HEK293 (cell line): ENCODE measurements around the gene SCNN1A.
A peak's percentile ranks its signal among the peaks of the same experiment; 100 is the strongest.

Experiments
- CTCF ChIA-PET: fragments of 350-600 bp; formaldehyde crosslinking; extraction: SDS; loops from one replicate; lab custom pipeline; 2021; ENCODE audit warnings: antibody characterized with exemption; lab: Yijun Ruan, JAX
- POLR2A ChIA-PET: fragments of 300-600 bp; formaldehyde crosslinking; extraction: SDS; loops from one replicate; lab custom pipeline; 2020; ENCODE audit warnings: antibody characterized with exemption, inconsistent platforms; lab: Yijun Ruan, JAX
- H3K27ac ChIP-seq: fragments of 200-500 bp; sonication (Bioruptor generic); 2 replicates; pipeline ENCODE4 v1.5.1; 2014; ENCODE audit warnings: low read depth, low read length, control low read depth, inconsistent platforms; ENCODE audit errors: extremely low read depth
- H3K36me3 ChIP-seq, 2 experiments: fragments of 200-500 bp in 1 of 2; sonication (Bioruptor generic) in 1 of 2; 1 replicate in 1 of 2; 2 replicates in 1 of 2; pipeline ENCODE4 v1.5.1; 2014 to 2017; ENCODE audit warnings: inconsistent platforms in 2 of 2, low read length in 2 of 2; ENCODE audit not compliant: control insufficient read depth in 2 of 2, insufficient read depth in 1 of 2
- H3K4me1 ChIP-seq: fragments of 200-500 bp; sonication (Bioruptor generic); 2 replicates; pipeline ENCODE4 v1.5.1; 2014; ENCODE audit warnings: mild to moderate bottlenecking, low read length, inconsistent platforms; ENCODE audit not compliant: control insufficient read depth, insufficient read depth
- H3K4me3 ChIP-seq: 2 replicates; pipeline ENCODE4 v1.5.1; 2011; ENCODE audit warnings: low read depth, mild to moderate bottlenecking, control low read depth, low read length, moderate library complexity
- H3K9me3 ChIP-seq: fragments of 200-500 bp; sonication (Bioruptor generic); 2 replicates; pipeline ENCODE4 v1.5.1; 2014; ENCODE audit warnings: low read depth, low read length, inconsistent platforms; ENCODE audit not compliant: control insufficient read depth, insufficient read depth
- GLIS1 ChIP-seq: fragments of 450-650 bp; formaldehyde crosslinking; IDR thresholded peaks from 2 replicates; pipeline ENCODE4 v1.5.1; 2016; ENCODE audit warnings: missing biosample characterization, missing genetic modification characterization
- YY1 ChIP-seq: fragments of 450-650 bp; formaldehyde crosslinking; IDR thresholded peaks from 2 replicates; pipeline ENCODE4 v1.5.1; 2018; ENCODE audit warnings: missing biosample characterization, missing genetic modification characterization
- ZBTB7A ChIP-seq: fragments of 450-650 bp; formaldehyde crosslinking; IDR thresholded peaks from 2 replicates; pipeline ENCODE4 v1.5.1; 2016; ENCODE audit warnings: low read depth, missing biosample characterization, missing genetic modification characterization
- ZFP37 ChIP-seq: fragments of 450-650 bp; formaldehyde crosslinking; IDR thresholded peaks from 2 replicates; pipeline ENCODE4 v1.5.1; 2016; ENCODE audit warnings: missing biosample characterization, missing genetic modification characterization
- ZIC2 ChIP-seq: fragments of 450-650 bp; formaldehyde crosslinking; IDR thresholded peaks from 2 replicates; pipeline ENCODE4 v1.5.1; 2016; ENCODE audit warnings: missing biosample characterization, missing genetic modification characterization
- ZNF16 ChIP-seq: fragments of 450-650 bp; formaldehyde crosslinking; IDR thresholded peaks from 2 replicates; pipeline ENCODE4 v1.5.1; 2016; ENCODE audit warnings: low read depth, missing biosample characterization, missing genetic modification characterization
- ZNF239 ChIP-seq: fragments of 450-650 bp; formaldehyde crosslinking; IDR thresholded peaks from 2 replicates; pipeline ENCODE4 v1.5.1; 2016; ENCODE audit warnings: missing biosample characterization, missing genetic modification characterization
- ZNF510 ChIP-seq: fragments of 450-650 bp; formaldehyde crosslinking; IDR thresholded peaks from 2 replicates; pipeline ENCODE4 v1.5.1; 2018; ENCODE audit warnings: mild to moderate bottlenecking, missing genetic modification characterization, missing biosample characterization; ENCODE audit not compliant: insufficient replicate concordance
- ZNF548 ChIP-seq: fragments of 450-650 bp; formaldehyde crosslinking; IDR thresholded peaks from 2 replicates; pipeline ENCODE4 v1.5.1; 2016; ENCODE audit warnings: missing biosample characterization, missing genetic modification characterization
- ZNF777 ChIP-seq: fragments of 450-650 bp; formaldehyde crosslinking; IDR thresholded peaks from 2 replicates; pipeline ENCODE4 v1.5.1; 2017; ENCODE audit warnings: missing biosample characterization, missing genetic modification characterization, borderline replicate concordance
- ZNF791 ChIP-seq: fragments of 450-650 bp; formaldehyde crosslinking; IDR thresholded peaks from 2 replicates; pipeline ENCODE4 v1.5.1; 2016; ENCODE audit warnings: missing biosample characterization, missing genetic modification characterization
- TF ChIP-seq, protein P1 (sequence below): fragments of 450-650 bp; formaldehyde crosslinking; IDR thresholded peaks from 2 replicates; pipeline ENCODE4 v1.5.1; 2016; ENCODE audit warnings: missing biosample characterization, missing genetic modification characterization
- TF ChIP-seq, protein P2 (sequence below): fragments of 450-650 bp; formaldehyde crosslinking; IDR thresholded peaks from 2 replicates; pipeline ENCODE4 v1.5.1; 2016; ENCODE audit warnings: missing biosample characterization, missing genetic modification characterization
- TF ChIP-seq, protein P3 (sequence below): fragments of 450-650 bp; formaldehyde crosslinking; IDR thresholded peaks from 2 replicates; pipeline ENCODE4 v1.5.1; 2016; ENCODE audit warnings: missing biosample characterization, missing genetic modification characterization
- TF ChIP-seq, protein P4 (sequence below): fragments of 450-650 bp; formaldehyde crosslinking; IDR thresholded peaks from 2 replicates; pipeline ENCODE4 v1.5.1; 2017; ENCODE audit warnings: missing biosample characterization, mild to moderate bottlenecking, missing genetic modification characterization, moderate library complexity

SCNN1A gene

DNA sequence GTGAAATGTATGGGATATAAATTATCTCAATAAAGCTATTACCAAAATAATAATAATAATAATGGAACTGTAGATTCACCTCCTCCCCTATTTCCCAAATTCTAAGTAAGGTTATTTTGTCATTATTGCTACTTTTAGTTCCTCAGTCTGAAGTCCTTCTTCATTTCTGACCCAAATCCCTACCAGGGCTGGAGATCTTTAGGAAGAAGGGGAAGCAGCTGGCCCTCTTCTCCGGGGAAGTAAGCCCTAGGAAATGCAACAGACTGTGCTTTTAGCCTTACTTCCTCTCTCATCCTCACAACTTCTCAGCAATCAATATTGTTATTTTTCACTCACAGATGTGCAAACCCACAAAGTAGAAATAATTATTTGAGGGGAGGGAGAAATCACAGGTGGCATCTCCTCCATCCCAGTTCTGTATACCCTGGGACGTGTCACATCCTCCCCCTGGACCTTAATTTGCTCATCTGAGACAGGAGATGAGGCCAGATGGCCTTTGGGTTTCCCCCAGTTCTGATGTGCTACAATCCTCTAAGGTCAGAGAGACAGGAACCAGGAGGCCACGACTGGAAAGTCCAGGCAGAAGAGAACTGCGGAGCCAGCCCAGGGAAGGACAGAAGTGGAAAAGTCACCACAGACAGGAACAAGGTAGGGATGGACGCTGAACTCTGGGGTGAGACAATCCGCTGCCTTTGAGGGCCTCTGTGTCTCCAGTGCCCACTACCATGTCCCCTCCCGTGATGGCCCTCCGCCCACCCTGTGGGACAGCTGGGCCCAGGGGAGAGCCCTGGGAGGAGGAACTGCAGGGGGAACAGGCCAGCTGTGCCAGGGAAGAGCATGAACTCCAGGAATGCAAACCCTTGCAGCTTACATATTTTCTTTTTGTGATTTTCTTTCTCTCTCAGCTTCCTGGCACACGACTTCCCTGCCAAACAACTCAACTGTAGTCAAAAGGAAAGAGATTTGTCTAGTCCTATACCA lies 22.9 kb downstream of the SCNN1A start:
- H3K4me3 ChIP-seq, result no peak overlapping the region
- TF ChIP-seq ZIC2 (tag by site-specific recombination) (peak; percentile 86), ZBTB7A (no peak)
- TF ChIP-seq, all 188 proteins: peak for 1
- Histone ChIP-seq H3K27ac (no peak overlapping the region), H3K9me3 (no peaks in the 10 kb centered on the region), H3K4me1 (no peaks in the 10 kb centered on the region), H3K36me3 (no peaks in the 10 kb centered on the region)
- ChIA-PET POLR2A (interaction anchor here (0.9 kb wide), 1 partner anchor 13 kb away, joined by 3 read pairs; no protein-coding TSS in a partner anchor), CTCF (interaction anchor here (0.6 to 0.7 kb wide), 4 partner anchors 9 to 345 kb away, joined by 3 to 11 read pairs (median 3); no protein-coding TSS in a partner anchor)

DNA sequence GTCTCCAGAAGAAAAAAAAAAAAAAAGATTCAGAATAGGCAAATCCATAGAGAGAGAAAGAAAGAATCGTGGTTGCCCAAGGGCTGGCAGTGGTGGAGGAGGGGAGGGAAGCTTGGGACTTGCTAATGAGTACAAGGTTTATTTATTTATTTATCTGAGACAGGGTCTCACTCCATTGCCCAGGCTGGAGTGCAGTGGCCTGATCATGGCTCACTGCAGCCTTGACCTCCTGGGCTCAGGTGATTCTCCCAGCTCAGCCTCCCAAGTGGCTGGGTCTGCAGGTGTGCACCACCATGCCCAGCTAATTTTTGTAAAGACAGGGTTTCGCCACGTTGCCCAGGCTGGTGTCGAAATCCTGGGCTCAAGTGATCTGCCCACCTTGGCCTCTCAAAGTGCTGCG lies 23.7 kb downstream of the SCNN1A start:
- Histone ChIP-seq H3K4me3 (no peak overlapping the region), H3K9me3 (no peaks in the 10 kb centered on the region), H3K4me1 (no peaks in the 10 kb centered on the region), H3K27ac (no peak overlapping the region), H3K36me3 (no peaks in the 10 kb centered on the region)
- TF ChIP-seq ZBTB7A (no peak), ZNF548 (tag by site-specific recombination) (no peak), ZNF791 (tag by site-specific recombination) (no peak), ZNF239 (tag by site-specific recombination) (no peak), ZFP37 (tag by site-specific recombination) (no peak)
- TF ChIP-seq, protein P1, sequence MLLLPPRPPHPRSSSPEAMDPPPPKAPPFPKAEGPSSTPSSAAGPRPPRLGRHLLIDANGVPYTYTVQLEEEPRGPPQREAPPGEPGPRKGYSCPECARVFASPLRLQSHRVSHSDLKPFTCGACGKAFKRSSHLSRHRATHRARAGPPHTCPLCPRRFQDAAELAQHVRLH (tag by site-specific recombination), result no peak
- TF ChIP-seq, protein P2, sequence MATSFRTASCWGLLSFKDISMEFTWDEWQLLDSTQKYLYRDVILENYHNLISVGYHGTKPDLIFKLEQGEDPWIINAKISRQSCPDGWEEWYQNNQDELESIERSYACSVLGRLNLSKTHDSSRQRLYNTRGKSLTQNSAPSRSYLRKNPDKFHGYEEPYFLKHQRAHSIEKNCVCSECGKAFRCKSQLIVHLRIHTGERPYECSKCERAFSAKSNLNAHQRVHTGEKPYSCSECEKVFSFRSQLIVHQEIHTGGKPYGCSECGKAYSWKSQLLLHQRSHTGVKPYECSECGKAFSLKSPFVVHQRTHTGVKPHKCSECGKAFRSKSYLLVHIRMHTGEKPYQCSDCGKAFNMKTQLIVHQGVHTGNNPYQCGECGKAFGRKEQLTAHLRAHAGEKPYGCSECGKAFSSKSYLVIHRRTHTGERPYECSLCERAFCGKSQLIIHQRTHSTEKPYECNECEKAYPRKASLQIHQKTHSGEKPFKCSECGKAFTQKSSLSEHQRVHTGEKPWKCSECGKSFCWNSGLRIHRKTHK (tag by site-specific recombination), result no peak
- TF ChIP-seq, all 188 proteins: peak for 0
- ChIA-PET POLR2A (no interaction called here), CTCF (interaction anchor here (0.7 kb wide), 1 partner anchor 10 kb away, joined by 3 read pairs; no protein-coding TSS in a partner anchor)

DNA sequence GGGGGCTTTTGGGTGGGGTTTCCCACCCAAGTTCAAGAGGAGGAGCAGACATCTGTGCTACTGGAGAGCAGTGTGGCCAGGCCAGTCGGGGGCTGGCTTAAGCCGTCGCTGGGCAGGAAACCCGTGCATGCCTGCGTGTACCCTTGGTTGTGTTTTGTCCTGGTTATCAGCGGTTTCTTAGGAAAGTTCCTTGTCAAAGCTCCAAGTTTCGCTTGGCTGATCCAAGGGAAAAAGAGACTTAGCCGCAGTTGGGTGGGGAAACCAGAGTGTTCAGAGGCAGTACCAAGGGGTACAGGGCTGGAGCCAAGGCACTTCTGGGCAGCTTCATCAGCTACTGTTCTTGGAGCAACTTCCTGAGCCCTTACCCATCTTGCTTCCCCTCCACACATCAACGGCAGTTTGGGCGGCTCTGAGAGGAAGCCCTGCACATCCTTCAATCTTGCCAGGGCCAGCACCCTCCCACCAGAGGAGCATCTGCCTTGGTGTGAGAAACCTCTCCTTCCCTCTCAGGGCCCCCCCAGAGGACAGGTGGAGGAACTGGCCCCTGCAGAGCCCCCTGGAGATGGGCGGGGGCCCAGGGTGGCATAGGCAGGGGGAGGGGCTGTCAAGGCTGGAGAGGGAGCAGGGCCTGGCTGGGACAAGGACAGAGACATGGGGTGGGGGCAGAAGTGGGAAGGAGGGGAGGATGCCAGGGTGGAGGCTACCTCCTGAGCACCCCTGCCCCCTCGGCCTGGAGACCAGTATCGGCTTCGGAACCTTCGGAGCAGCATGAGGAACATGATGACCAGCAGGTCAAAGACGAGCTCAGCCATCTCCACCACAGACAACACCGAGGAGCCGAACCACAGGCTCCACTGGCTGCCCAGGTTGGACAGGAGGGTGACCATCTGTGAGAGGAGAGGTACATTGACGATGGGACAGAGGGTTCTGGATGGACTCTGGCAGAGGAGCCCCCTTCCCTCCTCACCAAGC lies 27.7 kb downstream of the SCNN1A start:
- H3K4me3 ChIP-seq, result no peak overlapping the region
- POLR2A ChIA-PET, result interaction anchor here (1.7 kb wide), 1 partner anchor 123 kb away, joined by 3 read pairs; the partner anchor contains the start of gene VAMP1
- TF ChIP-seq YY1 (tag by site-specific recombination) (no peak), GLIS1 (tag by site-specific recombination) (peak; percentile 46), ZNF510 (no peak), ZFP37 (tag by site-specific recombination) (no peak), ZNF239 (tag by site-specific recombination) (no peak), ZNF777 (tag by site-specific recombination) (no peak), ZNF16 (no peak)
- TF ChIP-seq, protein P3, sequence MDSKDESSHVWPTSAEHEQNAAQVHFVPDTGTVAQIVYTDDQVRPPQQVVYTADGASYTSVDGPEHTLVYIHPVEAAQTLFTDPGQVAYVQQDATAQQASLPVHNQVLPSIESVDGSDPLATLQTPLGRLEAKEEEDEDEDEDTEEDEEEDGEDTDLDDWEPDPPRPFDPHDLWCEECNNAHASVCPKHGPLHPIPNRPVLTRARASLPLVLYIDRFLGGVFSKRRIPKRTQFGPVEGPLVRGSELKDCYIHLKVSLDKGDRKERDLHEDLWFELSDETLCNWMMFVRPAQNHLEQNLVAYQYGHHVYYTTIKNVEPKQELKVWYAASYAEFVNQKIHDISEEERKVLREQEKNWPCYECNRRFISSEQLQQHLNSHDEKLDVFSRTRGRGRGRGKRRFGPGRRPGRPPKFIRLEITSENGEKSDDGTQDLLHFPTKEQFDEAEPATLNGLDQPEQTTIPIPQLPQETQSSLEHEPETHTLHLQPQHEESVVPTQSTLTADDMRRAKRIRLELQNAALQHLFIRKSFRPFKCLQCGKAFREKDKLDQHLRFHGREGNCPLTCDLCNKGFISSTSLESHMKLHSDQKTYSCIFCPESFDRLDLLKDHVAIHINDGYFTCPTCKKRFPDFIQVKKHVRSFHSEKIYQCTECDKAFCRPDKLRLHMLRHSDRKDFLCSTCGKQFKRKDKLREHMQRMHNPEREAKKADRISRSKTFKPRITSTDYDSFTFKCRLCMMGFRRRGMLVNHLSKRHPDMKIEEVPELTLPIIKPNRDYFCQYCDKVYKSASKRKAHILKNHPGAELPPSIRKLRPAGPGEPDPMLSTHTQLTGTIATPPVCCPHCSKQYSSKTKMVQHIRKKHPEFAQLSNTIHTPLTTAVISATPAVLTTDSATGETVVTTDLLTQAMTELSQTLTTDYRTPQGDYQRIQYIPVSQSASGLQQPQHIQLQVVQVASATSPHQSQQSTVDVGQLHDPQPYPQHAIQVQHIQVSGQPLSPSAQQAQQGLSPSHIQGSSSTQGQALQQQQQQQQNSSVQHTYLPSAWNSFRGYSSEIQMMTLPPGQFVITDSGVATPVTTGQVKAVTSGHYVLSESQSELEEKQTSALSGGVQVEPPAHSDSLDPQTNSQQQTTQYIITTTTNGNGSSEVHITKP, result no peak
- TF ChIP-seq, protein P4, sequence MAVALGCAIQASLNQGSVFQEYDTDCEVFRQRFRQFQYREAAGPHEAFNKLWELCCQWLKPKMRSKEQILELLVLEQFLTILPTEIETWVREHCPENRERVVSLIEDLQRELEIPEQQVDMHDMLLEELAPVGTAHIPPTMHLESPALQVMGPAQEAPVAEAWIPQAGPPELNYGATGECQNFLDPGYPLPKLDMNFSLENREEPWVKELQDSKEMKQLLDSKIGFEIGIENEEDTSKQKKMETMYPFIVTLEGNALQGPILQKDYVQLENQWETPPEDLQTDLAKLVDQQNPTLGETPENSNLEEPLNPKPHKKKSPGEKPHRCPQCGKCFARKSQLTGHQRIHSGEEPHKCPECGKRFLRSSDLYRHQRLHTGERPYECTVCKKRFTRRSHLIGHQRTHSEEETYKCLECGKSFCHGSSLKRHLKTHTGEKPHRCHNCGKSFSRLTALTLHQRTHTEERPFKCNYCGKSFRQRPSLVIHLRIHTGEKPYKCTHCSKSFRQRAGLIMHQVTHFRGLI (tag by site-specific recombination), result no peak
- no peak overlapping the region for H3K27ac ChIP-seq
- no peaks in the 10 kb centered on the region for H3K36me3 ChIP-seq
- no peaks in the 10 kb centered on the region for H3K4me1 ChIP-seq
- CTCF ChIA-PET, result no interaction called here
- no peaks in the 10 kb centered on the region for H3K9me3 ChIP-seq
